ENCODE results near the gene DSP. TPM values are rescaled to one million over a fixed set of nuclear protein-coding genes. Genes with fewer than 3 reads are reported as not detected.

The DSP gene
- total and polyA plus RNA-seq, 10 of the 15 experiments (the other 5 are each of a cell fraction or from before 2014, with no cell fraction given): under 0.01 to 0.36 (median 0.04) TPM; not detected in 4

- no peak for TF ChIP-seq EP300 (IDR thresholded peaks at IDR 0.05; ENCODE audit: borderline replicate concordance in 1 of 2, control insufficient read depth in 1 of 2, low read depth in 2 of 2, low read length in 2 of 2)
Measured at GRCh38 chr6:7631466-7631865, 90.0 kb downstream of the DSP start (continued).

DNA sequence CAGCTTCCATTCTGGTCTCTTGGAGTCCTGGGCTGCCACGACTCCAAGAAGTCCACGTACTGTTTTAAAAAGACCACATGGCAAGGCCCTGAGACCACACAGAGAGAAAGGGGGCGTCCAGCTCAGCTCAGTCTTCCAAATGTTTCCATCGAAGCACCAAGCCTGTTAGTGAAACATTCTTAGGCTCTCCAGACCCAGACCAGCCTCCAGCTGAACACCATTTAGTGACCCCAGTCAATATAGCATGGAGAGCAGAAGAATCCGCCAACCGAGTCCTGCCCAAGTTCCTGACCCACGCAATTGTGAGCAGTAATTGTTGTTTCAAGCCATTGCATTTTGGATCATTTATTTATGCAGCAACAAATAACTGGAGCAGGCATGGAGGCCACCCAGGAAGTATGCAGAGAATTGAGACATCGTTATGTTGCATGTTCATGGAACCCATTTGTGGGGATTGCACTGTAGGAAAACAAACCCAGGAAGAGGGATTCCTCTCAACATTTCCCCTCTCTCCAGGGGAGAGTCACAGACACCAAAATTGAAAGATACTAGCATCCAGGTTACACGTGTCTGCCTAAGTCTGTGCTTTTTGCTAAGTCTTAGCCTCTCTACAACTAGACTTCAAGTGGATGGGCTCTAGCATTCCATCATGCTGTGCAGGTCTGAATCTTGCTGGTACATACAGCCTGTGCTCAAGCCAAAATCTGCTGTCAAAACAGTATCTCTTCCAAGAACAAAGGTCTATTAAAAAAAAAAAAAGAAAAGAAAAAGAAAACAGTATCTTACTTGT is 91.2 kb downstream of the DSP start:
- H3K4me3 ChIP-seq: no peak overlapping the region
- POLR2A ChIA-PET: no interaction called here
- BruUV-seq (replicated peaks): no TSS peak
- no peak overlapping the region for H3K9ac ChIP-seq (ENCODE audit: control insufficient read depth, insufficient read depth, low read length)
- no peaks in the 10 kb centered on the region for H3K4me1 ChIP-seq (ENCODE audit: control insufficient read depth, insufficient read depth, low read length)
- DNase-seq (ENCODE audit: low read depth, low spot score) (no peak), FAIRE-seq (no peak), ATAC-seq (no peak)
- 41% methylated on average over 9 of the region's 9 CpGs for WGBS (ENCODE audit: insufficient coverage, insufficient replicate concordance, low lambda C conversion rate, missing lambda C conversion rate)
- CTCF ChIA-PET: no interaction called here
- H3K27me3 ChIP-seq (replicated peaks in 1 of 2; ENCODE audit: control insufficient read depth in 2 of 2, insufficient read depth in 2 of 2, low read length in 1 of 2): 0 out of 4 replicates have a peak, but pooled peaks cover 0 to 1% of the 10 kb centered on the region in 2 experiments
- H3K79me2 ChIP-seq (ENCODE audit: control insufficient read depth, insufficient read depth, low read length): no peaks in the 10 kb centered on the region
- no peaks in the 10 kb centered on the region for H4K20me1 ChIP-seq (ENCODE audit: control insufficient read depth, insufficient read depth)
- no peak overlapping the region for H3K4me2 ChIP-seq (ENCODE audit: control insufficient read depth, insufficient read depth)
- SMC1A ChIA-PET (ENCODE audit: uncharacterized antibody, unreplicated experiment): no interaction called here
- no peak overlapping the region for H2AFZ ChIP-seq (ENCODE audit: control insufficient read depth, low read depth, low read length)
- intact Hi-C loops (cut with micrococcal nuclease; ENCODE audit: unreplicated experiment): no loop called here
- H3K36me3 ChIP-seq (ENCODE audit: control insufficient read depth in 2 of 2, insufficient read depth in 2 of 2, low read length in 1 of 2): no peaks in the 10 kb centered on the region
- RAD21 ChIA-PET (ENCODE audit: unreplicated experiment): no interaction called here
- in situ Hi-C loops (cut with MboI): no loop called here
- H3K9me3 ChIP-seq (replicated peaks; ENCODE audit: control insufficient read depth, insufficient read depth, low read length): no peaks in the 10 kb centered on the region
- no peak overlapping the region for H3K27ac ChIP-seq (ENCODE audit: control insufficient read depth, insufficient read depth)
- TF ChIP-seq POLR2AphosphoS5 (IDR thresholded peaks at IDR 0.05; ENCODE audit: low read length) (no peak), YY1 (IDR thresholded peaks at IDR 0.05; ENCODE audit: low read depth, low read length) (no peak), NRF1 (conservative IDR thresholded peaks at IDR 0.05; ENCODE audit: low read depth, low read length) (no peak), KAT2A (conservative IDR thresholded peaks at IDR 0.05; ENCODE audit: control insufficient read depth, low read depth, low read length) (no peak), CEBPB (IDR thresholded peaks at IDR 0.05; ENCODE audit: borderline replicate concordance in 1 of 2, low read depth in 2 of 2, low read length in 2 of 2) (no peak), SUPT20H (IDR thresholded peaks at IDR 0.05; ENCODE audit: borderline replicate concordance, control insufficient read depth, low read depth, low read length) (no peak), HCFC1 (IDR thresholded peaks at IDR 0.05; ENCODE audit: low read length) (no peak), SPI1 (IDR thresholded peaks at IDR 0.05; ENCODE audit: borderline replicate concordance, insufficient read depth, low read depth, low read length) (no peak), LARP7 (IDR thresholded peaks at IDR 0.05) (no peak), KDM1A (IDR thresholded peaks at IDR 0.05; ENCODE audit: borderline replicate concordance) (no peak), IRF3 (IDR thresholded peaks at IDR 0.05) (no peak), JUND (IDR thresholded peaks at IDR 0.05; ENCODE audit: low read depth, low read length) (no peak)
- TF ChIP-seq, protein P1, sequence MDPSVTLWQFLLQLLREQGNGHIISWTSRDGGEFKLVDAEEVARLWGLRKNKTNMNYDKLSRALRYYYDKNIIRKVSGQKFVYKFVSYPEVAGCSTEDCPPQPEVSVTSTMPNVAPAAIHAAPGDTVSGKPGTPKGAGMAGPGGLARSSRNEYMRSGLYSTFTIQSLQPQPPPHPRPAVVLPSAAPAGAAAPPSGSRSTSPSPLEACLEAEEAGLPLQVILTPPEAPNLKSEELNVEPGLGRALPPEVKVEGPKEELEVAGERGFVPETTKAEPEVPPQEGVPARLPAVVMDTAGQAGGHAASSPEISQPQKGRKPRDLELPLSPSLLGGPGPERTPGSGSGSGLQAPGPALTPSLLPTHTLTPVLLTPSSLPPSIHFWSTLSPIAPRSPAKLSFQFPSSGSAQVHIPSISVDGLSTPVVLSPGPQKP (IDR thresholded peaks at IDR 0.05; ENCODE audit: low read depth, low read length): no peak
- TF ChIP-seq, protein P2, sequence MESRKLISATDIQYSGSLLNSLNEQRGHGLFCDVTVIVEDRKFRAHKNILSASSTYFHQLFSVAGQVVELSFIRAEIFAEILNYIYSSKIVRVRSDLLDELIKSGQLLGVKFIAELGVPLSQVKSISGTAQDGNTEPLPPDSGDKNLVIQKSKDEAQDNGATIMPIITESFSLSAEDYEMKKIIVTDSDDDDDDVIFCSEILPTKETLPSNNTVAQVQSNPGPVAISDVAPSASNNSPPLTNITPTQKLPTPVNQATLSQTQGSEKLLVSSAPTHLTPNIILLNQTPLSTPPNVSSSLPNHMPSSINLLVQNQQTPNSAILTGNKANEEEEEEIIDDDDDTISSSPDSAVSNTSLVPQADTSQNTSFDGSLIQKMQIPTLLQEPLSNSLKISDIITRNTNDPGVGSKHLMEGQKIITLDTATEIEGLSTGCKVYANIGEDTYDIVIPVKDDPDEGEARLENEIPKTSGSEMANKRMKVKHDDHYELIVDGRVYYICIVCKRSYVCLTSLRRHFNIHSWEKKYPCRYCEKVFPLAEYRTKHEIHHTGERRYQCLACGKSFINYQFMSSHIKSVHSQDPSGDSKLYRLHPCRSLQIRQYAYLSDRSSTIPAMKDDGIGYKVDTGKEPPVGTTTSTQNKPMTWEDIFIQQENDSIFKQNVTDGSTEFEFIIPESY (IDR thresholded peaks at IDR 0.05): no peak
- TF ChIP-seq, protein P3, sequence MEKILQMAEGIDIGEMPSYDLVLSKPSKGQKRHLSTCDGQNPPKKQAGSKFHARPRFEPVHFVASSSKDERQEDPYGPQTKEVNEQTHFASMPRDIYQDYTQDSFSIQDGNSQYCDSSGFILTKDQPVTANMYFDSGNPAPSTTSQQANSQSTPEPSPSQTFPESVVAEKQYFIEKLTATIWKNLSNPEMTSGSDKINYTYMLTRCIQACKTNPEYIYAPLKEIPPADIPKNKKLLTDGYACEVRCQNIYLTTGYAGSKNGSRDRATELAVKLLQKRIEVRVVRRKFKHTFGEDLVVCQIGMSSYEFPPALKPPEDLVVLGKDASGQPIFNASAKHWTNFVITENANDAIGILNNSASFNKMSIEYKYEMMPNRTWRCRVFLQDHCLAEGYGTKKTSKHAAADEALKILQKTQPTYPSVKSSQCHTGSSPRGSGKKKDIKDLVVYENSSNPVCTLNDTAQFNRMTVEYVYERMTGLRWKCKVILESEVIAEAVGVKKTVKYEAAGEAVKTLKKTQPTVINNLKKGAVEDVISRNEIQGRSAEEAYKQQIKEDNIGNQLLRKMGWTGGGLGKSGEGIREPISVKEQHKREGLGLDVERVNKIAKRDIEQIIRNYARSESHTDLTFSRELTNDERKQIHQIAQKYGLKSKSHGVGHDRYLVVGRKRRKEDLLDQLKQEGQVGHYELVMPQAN (conservative IDR thresholded peaks at IDR 0.05): no peak
